HEK293T (cell line): ENCODE results near the gene SGIP1.

ENCODE experiments used
- ARNT ChIP-seq: fragments of 450-650 bp; IDR thresholded peaks from 2 replicates; pipeline ENCODE4 v1.6.1; 2017; ENCODE audit warnings: mild to moderate bottlenecking
- BHLHE40 ChIP-seq: fragments of 450-650 bp; IDR thresholded peaks from 2 replicates; pipeline ENCODE4 v1.6.1; 2016; ENCODE audit warnings: mild to moderate bottlenecking, moderate library complexity, borderline replicate concordance
- CTBP1 ChIP-seq: fragments of 450-650 bp; IDR thresholded peaks from 2 replicates; pipeline ENCODE4 v1.6.1; 2016; ENCODE audit warnings: borderline replicate concordance
- ELF4 ChIP-seq: fragments of 450-650 bp; IDR thresholded peaks from 2 replicates; pipeline ENCODE4 v1.6.1; 2017; ENCODE audit warnings: antibody characterized with exemption
- FOXA1 ChIP-seq: fragments of 450-650 bp; IDR thresholded peaks from 2 replicates; pipeline ENCODE4 v1.6.1; 2016; ENCODE audit warnings: mild to moderate bottlenecking
- FOXK2 ChIP-seq: fragments of 450-650 bp; IDR thresholded peaks from 2 replicates; pipeline ENCODE4 v1.6.1; 2016; ENCODE audit warnings: mild to moderate bottlenecking
- FOXM1 ChIP-seq: fragments of 450-650 bp; IDR thresholded peaks from 2 replicates; pipeline ENCODE4 v1.6.1; 2017; ENCODE audit warnings: mild to moderate bottlenecking, borderline replicate concordance
- L3MBTL2 ChIP-seq: fragments of 450-650 bp; conservative IDR thresholded peaks from 2 replicates; pipeline ENCODE4 v1.6.1; 2016; ENCODE audit warnings: mild to moderate bottlenecking
- SP1 ChIP-seq: fragments of 450-650 bp; IDR thresholded peaks from 2 replicates; pipeline ENCODE4 v1.6.1; 2017

DNA sequence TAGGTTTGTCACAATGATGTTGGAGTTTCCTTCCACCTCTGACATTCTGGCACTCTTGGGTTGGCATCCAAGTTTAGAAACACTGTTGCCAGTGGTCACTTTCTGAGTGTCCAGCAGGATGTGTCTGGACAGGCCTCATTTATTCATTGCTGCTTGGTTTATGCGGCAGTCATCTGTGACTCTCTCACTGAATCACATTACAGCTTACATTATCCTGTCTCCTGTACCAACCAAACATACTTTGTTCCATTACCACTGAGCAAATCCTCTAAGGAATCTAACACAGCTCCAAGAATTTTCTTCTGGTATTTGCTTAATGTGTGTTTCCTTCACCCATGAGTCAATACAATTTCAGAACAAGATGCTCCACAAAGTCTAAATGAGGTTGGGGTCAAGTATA, 19.9 kb downstream of the SGIP1 start:
- no peak for TF ChIP-seq FOXA1
- TF ChIP-seq ARNT, result no peak
- no peak for TF ChIP-seq BHLHE40
- TF ChIP-seq FOXM1, result no peak
- TF ChIP-seq L3MBTL2, result no peak
- no peak for TF ChIP-seq ELF4
- no peak for TF ChIP-seq CTBP1
- no peak for TF ChIP-seq FOXK2
- no peak for TF ChIP-seq SP1
